Measurements from ENCODE around the gene SLC6A12.

The SLC6A12 gene

GRCh38 chr12:175759-176158 is 38.2 kb downstream of the SLC6A12 start:
- no peak for DNase-seq

GRCh38 chr12:175250-175649 is 38.7 kb downstream of the SLC6A12 start:
- DNase-seq = no peak

GRCh38 chr12:174596-174995 is 39.4 kb downstream of the SLC6A12 start:
- no peak for DNase-seq

- DNase-seq = no peak
Observed at GRCh38 chr12:174124-174523, 39.8 kb downstream of the SLC6A12 start.

DNA sequence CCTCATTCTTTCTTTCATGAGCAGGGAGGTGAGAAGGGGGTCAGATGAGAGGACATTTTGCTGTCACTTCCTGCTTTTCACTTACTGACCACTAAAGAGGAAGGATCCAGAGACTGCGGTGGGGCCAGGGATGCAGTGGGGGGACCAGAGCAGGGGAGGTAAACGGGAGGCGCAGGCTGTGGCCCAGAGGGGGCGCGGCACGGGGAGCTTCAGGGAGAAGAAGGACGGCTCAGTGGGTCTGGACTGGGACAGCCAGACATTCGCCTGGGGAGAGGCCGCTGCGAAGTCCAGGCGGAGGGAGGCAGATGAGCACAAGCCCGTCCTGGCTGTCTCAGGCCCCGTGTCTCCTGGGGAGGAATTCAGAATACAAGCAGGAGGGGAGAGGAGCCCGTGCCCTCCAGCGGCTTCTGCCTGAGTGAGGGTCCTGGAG is 41.2 kb downstream of the SLC6A12 start:
- no peak for DNase-seq

DNA sequence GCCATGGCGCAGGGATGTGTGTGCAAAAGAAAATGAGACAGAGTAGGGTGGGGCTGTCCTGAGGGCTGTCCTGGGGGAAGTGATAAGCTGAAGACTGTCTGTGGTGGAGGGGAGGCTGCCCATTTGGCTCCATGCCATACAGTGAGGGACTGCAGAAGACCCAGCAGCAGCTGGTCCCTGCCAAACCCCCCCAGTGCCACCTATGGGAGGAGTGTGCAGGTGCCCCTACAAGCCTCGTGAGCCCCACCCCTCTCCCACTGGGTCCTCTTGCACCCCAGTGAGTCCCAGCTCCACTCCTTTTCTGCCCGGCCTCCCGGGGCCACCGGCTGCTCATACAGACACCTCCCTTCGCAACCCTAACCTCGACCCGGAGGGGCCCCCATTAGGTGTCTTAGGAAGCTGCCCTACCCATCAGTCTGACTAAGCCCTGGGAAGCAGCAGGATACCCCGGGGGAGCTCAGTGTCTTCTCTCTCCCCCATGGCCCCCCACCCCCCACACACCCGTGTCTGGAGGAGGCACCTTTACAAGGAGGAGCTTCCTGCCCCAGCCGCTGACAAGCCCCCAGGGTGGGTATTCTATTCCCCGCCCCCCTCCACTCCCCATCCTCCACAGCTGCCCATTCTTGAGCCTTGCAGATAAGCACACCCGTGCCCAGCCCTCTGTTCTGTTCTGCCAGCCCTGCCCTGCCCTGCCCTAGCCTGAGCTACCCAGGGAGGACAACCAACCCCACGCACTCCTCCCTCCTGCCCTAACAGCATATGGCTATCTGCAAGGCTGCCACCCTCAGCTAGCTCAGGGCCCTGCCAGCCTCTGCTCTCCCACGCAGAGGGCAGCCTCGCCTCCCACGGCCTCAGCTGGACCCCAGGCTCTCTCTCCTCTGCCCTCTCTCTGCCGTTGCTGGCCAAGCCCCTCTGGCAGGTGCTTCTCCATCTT is 41.9 kb downstream of the SLC6A12 start:
- no peak for DNase-seq

DNA sequence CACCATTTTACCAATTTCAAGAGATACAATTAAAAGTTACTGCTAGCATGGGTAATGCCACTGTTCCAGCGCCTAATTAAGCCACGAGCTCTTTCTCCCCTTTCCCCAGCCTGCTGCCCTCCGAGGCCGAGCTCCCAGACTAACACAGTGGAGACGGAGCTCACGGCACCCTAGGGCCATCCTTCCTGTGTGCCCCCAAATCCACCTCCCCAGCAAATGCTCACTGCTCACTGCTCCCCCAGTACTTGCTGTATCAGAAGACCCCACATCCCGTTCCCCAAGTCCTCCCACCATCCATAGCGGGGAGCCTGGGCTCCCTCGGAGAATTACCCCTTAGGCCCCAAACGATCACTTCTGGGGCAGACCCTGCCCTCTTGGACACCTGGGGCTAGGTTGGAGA is 42.7 kb downstream of the SLC6A12 start:
- DNase-seq = no peak

- no peak for DNase-seq
Observed at GRCh38 chr12:170371-171225, 43.4 kb downstream of the SLC6A12 start.

DNA sequence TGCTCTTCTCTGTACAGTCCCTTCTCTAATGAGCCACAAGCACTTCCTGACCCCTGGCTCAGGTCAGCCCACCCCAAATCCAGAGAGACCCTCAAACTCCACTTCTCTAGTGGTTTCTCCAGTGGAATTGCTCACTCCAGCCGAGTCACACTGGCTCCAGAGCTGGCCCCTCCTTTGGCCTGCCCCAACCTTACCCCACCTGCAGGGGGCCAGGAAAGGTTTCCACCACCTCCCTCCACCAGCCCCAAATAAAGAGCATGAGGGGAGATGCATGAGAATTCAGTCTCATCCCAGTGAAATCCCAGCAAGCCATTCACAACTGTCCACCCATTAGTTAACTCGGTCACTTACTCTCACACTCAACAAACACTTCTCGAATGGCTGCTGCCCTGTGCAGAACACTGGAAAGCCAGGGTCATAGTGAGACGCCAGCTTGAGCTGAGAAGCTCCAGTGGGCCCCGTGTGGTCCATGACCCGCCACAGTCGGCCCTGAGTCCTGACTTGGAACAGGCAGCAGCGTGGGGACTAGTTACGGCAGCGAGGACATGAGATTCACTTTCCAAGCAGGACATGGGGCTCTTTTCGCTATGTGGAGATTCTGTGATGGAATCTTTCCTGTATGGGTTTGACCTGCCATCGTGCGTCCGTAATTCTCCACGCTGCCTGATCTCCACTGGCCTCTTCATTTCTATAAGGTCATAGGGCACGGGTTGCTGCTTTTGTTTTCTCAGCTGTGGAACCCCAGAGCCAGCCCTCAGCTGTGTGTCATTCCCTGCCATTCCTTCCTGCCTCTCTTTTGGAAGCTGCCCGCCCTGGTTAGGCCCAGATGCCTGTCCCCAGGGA is 44.2 kb downstream of the SLC6A12 start:
- DNase-seq = no peak

- no peak for DNase-seq
Observed at GRCh38 chr12:168763-169525, 45.0 kb downstream of the SLC6A12 start.

DNA sequence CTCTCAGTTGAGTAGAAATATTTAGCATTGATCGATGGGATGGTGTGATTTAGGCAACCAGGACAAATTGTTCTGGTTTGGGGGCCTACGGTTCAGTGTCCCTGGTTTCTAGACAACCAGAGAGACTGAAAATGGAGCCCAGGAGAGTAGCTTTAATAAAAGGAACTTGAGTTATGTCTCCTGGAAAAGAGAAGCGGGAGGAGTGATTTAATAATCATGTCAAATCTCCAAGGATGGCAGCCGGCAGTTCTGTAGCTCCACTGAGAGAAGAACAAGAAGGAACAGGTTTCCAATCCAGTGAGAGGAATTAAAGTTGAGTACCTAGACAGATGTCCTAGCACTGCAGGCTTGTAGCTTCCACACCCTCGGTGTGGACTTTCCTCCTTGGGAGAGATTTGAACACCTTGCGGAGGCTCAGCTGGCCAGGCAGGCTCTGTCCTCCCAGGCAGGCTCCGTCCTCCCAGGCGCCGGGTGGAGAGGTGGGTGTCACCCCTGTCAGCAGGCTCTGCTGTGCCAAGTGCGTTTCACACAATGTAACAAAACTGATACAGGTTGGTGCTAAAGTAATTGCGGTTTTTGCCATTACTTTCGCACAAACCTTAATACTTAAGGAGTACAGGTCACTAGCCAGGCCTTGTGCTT is 45.9 kb downstream of the SLC6A12 start:
- DNase-seq = no peak

GRCh38 chr12:166425-167075 is 47.4 kb downstream of the SLC6A12 start:
- no peak for DNase-seq

DNA sequence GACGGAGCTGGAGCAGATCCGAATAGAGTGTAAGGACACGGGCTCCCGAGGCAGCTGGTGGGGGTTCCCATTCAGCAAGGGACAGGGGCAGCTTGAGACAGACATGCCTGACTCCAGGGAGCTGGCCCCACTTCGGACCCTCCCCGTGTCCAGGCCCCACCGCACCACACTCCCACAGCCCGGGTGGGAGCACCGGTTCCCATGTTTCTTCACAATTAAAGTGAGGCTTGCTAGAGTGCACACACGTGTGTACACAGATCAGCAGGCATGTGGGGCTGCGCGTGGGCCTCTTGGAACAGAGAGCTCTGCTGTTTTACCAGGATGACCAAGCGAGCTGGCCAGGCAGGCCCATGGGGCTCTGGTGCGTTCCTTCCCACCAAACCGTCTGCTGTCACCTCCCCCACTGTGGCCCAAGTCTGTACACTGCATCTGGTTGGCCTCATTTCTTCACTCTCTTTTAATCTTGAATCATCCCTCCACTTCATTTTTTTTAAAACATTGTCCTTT is 48.0 kb downstream of the SLC6A12 start:
- DNase-seq = no peak

- DNase-seq = no peak
Observed at GRCh38 chr12:164207-164606, 49.8 kb downstream of the SLC6A12 start.

DNA sequence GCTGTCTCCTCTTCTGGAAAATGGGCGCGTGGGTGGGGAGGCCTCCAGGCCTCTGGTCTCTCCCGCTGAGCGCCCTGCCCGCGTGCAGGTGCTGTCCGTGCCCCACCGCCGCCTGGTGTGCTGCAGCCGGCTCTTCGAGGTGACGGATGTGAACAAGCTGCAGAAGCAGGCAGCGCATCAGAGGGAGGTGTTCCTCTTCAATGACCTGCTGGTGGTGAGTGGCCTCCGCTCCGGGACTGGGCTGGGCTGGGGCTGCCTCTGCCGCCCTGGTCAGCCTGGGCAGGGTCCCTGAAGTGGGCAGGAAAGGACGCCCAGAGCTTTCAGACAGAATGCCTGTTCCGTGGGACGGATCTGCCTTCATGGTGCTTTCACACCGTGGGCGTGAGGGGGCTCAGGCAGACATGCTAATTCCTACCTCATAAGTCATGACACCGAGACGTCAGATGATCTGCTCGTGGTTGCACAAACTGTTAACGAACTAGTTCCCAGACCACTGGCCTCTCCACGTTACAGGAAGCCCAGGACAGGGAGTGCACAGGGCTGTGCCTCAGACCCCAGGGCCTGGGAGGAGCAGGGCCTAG is 50.5 kb downstream of the SLC6A12 start:
- DNase-seq = no peak

- no peak for DNase-seq
Observed at GRCh38 chr12:162467-163307, 51.3 kb downstream of the SLC6A12 start.

GRCh38 chr12:161823-162222 is 52.1 kb downstream of the SLC6A12 start:
- no peak for DNase-seq

DNA sequence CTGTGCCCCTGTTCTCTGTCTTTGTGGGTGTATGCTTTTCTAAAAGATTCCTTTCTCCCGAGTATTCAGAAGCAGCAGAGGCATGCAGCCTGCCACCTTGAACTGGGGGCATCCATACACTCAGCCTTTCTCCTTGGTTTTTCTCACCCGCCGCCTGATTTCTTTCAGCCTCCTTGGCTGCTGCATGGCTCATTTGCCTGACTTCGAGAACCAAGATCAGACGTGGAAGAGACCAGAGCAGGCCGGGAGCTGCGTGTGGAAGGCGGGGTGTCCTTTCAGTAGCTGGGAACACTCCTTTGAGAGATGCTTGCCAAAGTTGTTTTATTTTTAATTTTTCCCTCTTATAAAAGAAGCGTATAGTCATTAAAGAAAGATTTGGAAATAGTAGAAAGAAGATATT is 53.1 kb downstream of the SLC6A12 start:
- no peak for DNase-seq

DNA sequence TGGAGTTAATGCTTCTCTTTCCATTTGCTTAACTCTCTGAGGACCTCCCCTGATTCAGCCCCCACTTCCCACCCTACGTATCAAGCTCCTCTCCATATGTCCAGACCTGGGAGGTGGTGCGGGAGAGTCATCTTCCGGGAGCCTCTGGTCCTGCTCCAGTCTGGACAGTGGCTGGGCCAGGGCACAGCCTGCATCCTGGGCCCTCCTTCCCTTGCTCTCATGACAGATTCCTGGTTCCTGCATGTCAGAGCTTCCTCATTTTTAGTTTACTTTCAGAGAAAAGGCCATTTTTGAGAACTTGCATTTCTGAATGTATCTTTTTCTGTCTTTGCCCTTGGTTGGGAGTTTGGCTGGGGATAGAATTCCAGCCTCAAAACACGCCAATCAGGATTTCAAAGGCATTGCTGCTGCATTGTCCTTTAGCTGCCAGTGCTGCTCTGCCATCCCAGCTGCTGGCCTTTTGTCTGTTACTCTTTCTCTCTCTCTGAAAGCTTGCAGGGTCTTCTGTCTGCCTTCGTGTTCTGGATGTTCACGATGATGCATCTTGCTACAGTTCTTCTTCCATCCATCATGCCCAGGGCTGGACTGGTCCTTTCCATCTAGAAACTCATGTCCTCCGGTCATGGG is 54.7 kb downstream of the SLC6A12 start:
- no peak for DNase-seq
